GM18861 (cell line): ENCODE results near the gene NDOR1.

Experiments used
- ATAC-seq: cut with Tn5 transposase; IDR thresholded peaks from one replicate; pipeline ENCODE4 v1.9.1; 2021; ENCODE audit not compliant: unreplicated experiment

Gene NDOR1

DNA sequence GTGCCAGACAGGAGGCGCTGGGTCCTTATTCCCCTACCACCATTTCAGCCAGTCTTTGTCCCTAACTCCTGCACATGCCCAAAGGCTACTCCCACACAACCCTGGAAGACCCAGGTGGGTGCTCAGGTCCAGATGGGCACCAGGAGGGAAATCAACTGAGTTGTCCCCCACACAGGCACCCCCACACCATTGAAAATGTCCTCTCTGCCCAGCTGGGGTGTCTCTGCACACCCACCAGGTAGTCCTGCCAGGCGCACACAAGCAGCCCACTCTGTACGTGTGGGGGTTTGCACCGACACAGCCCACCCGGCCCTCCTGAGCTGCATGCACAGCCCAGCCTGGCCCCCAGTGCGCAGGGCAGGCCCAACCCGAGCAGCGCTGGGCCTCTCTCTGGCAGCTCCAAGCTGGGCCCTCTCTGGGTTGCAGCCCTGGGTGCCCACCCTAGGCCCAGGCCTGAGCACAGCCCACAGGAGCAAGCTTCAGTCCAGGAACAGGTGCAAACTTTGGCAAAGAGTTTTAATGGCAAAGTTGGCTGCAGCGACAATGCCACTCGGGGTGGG lies 14.3 kb downstream of the NDOR1 start:
- ATAC-seq = no peak

- ATAC-seq = no peak
These were observed 15.0 kb downstream of the NDOR1 start for GRCh38 chr9:137220317-137221094.

GRCh38 chr9:137221095-137221505 lies 15.6 kb downstream of the NDOR1 start:
- no peak for ATAC-seq

GRCh38 chr9:137221506-137222111 lies 16.1 kb downstream of the NDOR1 start:
- no peak for ATAC-seq

GRCh38 chr9:137222190-137223077 lies 16.9 kb downstream of the NDOR1 start, which contains the start of gene RNF208:
Gene RNF208, minus strand, starts transcription at chr9:137222240. Its CDS starts 1,028 bp downstream, at chr9:137221212.
- peak; percentile 2 for ATAC-seq

- ATAC-seq = peak; percentile 60
These were observed 17.8 kb downstream of the NDOR1 start for GRCh38 chr9:137223078-137223970.

GRCh38 chr9:137224830-137225694 lies 19.6 kb downstream of the NDOR1 start, which contains the start of gene CYSRT1:
Gene CYSRT1, plus strand, starts transcription at chr9:137225174. Its CDS starts 448 bp downstream, at chr9:137225622.
- no peak for ATAC-seq

GRCh38 chr9:137225699-137226331 lies 20.3 kb downstream of the NDOR1 start:
- ATAC-seq = no peak

DNA sequence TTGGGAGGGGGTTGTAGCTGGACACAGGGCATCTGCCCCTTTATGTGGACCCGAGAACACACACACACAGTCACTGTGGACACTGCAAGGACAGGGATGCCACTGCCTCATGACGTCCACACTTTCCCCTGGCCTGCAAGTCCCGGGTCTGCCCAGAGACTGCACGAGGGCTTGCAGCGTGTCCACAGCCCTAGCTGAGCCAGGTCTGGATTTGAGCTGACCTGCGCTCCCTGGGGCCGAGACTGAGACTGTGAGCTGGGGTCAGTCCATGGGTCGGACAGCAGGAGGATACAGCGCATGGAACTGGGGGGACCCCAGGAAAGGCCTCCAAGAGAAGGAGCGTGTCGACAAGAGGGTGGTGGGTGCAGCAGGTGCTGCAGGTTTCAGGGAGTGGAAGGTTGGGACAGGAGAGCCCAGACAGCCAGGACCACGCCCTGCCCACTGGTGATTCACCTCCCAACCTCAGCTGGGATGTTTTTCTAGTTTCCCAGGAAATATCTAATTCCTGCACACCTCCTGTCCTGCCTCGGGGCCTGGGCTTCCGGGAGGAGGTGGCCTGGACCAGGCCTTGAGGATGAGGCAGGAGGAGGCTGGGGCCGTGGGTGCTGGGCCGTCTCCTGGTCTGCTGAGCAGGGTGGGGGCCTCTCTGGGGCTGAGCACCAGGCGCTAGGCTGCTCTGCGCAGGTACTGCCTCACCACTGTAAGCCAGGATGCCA lies 21.0 kb downstream of the NDOR1 start:
- ATAC-seq = no peak

DNA sequence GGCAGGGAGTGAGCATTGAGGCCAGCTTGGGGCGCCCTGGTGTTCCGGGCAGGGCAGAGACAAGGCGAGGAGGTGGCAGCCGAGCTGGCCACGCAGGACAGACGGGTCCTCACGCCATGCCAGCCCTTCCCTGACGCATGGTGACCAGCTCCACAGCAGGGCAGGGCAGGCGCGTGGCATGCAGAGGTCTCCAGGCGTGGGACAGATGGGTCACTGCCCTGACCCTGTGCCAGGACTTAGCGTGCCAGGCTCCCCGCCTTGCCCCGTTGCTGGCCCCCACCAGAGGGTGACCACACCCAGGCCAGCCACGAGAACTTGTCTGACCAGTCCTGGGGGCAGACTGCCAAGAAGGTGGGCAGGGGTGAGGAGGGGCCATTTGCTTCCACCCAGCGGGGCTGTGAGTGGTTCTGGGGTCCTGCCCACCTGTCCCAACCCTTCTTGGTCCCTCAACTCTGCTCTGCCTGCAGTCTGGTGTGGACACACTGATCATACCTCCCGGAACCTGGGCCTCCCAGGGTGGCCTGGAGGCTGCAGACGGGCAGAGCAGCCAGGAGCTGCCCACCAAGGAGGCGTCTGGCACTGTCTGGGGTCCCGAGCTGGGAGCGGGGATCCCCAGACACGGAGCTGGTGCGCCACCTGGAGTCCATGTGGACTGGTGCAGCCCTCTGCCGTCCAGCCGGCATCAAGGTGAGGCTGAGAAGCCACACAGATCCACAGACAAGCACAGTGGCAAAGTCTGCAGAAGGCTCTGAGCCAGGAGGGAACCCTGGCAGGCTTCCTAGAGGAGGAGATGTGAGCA lies 21.8 kb downstream of the NDOR1 start, which contains the start of gene RNF224:
RNF224 (plus strand) TSS at position 449 of the 799 bp plus-strand sequence. CDS start 834 bp downstream, outside the sequence.
- no peak for ATAC-seq

GRCh38 chr9:137227853-137228505 lies 22.5 kb downstream of the NDOR1 start:
- ATAC-seq = no peak

- ATAC-seq = no peak
These were observed 23.0 kb downstream of the NDOR1 start for GRCh38 chr9:137228506-137228967.

DNA sequence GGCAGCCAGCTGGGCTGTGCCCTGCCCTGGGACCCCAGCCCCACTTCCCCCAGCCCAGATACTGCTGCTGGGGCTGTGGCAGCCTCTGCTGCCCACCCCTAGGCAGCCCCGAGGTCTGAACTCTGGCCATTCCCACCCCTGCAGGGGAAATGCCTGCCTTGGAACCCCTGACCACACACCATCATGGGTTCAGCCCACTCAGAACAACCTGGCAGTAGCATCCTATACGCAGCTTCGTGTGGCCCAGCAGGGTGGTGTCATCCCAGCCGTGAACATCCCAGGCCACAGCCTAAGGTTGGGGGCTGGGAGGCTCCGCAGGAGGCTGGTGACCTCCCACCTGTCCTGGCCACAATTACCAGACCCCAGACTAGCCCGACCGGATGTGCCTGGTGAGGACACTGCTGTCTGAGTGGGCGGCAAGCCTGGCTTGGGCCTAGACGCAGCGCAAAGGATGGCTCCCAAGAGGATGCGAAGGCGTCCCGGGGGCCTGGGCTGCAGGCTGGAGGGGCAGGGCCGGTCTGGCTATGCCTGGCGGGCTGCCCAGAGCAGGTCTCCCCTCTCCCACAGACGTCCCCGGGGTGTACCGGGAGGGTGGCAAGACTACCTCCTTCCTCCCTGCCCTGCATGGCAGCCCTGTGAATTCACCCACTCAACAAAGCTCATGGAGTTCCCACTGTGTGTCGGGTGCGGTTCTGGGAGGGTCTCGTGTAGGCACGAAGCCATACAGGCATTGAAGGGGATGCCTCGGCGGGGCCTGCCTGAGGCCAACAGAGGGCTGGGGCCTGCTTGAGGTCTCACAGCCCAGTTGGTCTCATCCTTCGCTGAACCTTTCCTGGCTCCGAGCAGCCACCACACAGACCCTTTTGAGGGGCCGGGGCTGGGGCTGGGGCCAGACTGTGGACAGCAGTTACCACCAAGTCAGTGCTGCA lies 23.7 kb downstream of the NDOR1 start:
- ATAC-seq = no peak

GRCh38 chr9:137229903-137230704 lies 24.6 kb downstream of the NDOR1 start:
- no peak for ATAC-seq
